Pancreas (tissue), 10 donors: ENCODE data around the gene OR10G7. TPM values are rescaled to one million over a fixed set of nuclear protein-coding genes. Genes with fewer than 3 reads are reported as not detected.
"Not testable (repeated sequence)": the region's sequence is repeated elsewhere in the genome, so short reads cannot be mapped to it uniquely, and the experiment has no call there.

Experiments used
- ATAC-seq, 4 donors: fragments of 200-7000 bp; cut with Tn5 transposase; one replicate each; pipeline versions ENCODE4 v1.8.0 to v1.9.1; 2020; ENCODE audit warnings: mild to moderate bottlenecking in 4 of 4, moderate library complexity in 4 of 4
- DNase-seq, 6 donors: peaks; one replicate each; pipeline ENCODE4 v3.0.0-alpha.2; 2020
- FAIRE-seq: peaks from 2 replicates; lab custom pipeline; 2012; peaks lifted over from hg19 to GRCh38; lab: Jason Lieb, UNC
- H3K27ac ChIP-seq, 4 donors: fragments of 200-600 bp; sonication (generic); 1 replicate in 3 of 4; 2 replicates in 1 of 4; pipeline versions ENCODE4 v1.5.0 to v1.8.0; 2020
- H3K27me3 ChIP-seq, 4 donors: fragments of 200-600 bp; one replicate each; pipeline ENCODE4 v1.8.0; 2021
- H3K36me3 ChIP-seq, 3 donors: fragments of 200-600 bp; sonication (generic) in 1 of 3; one replicate each; pipeline versions ENCODE4 v1.5.0 to v1.8.0; 2020 to 2021
- H3K4me1 ChIP-seq, 3 donors: fragments of 200-600 bp; one replicate each; pipeline ENCODE4 v1.8.0; 2021
- H3K4me3 ChIP-seq, 4 donors: fragments of 200-600 bp; sonication (generic) in 2 of 4; one replicate each; pipeline versions ENCODE4 v1.5.0 to v1.8.0; 2020 to 2021
- H3K9me3 ChIP-seq, 4 donors: fragments of 200-600 bp; one replicate each; pipeline ENCODE4 v1.8.0; 2021
- CTCF ChIP-seq, 4 donors: fragments of 200-600 bp; sonication (generic) in 3 of 4; IDR thresholded peaks; one replicate each; pipeline versions ENCODE4 v1.5.0 to v1.8.0; 2021; ENCODE audit warnings: antibody characterized with exemption in 4 of 4
- WGBS, 2 donors: extraction: QIAGEN DNeasy Blood & Tissue Kit; methylation state at CpG; one replicate each; pipeline ENCODE4 v1.1.7; 2013; 5-methylcytosine and 5-hydroxymethylcytosine counted together
- intact Hi-C, 3 donors: fragments of 100-400 bp; cut with DNase I; formaldehyde crosslinking; loops; one replicate each; pipeline versions ENCODE4 v1.11.1 to v1.14.2; 2022
- polyA plus RNA-seq, 2 donors: library from polyadenylated mRNA; stranded (reverse); fragments of 200-250 nt; gene quantifications; one replicate each; pipeline ENCODE4 v1.2.3, GENCODE V29; 2013
- total RNA-seq, 6 donors: library from RNA; stranded (reverse); fragmentation: NEBNext Ultra II Directional in 4 of 6; extraction: Animal tissue kit (Norgen Biotek cat#: 25700) in 4 of 6; gene quantifications; one replicate each; pipeline versions ENCODE4 v1.2.1 to v1.2.4, GENCODE V29; 2021 to 2023
- donor health status: healthy with polysubstance abuse.
- donor health status: DM: no; HTN: no; CAD: no; lungs with moderate emphysema.
- donor health status: DM: no; HTN: no; CAD: no.
- donor health status: control.
- donor health status: control.
- donor health status: Bipolar disorder and iron deficiency.
- donor health status: DM: yes; HTN: yes; CAD: no.
- donor health status: DM: no; HTN: no; CAD: no.
- donor health status: DM: no; HTN: no; CAD: no.
- donor health status: DM: yes; HTN: yes; CAD: no.

The OR10G7 gene
- total and polyA plus RNA-seq, 8 donors = 0.05 TPM; not detected in 7

- Histone ChIP-seq H3K27ac (no peak overlapping the region), H3K27me3 (no peaks in the 10 kb centered on the region), H3K36me3 (no peaks in the 10 kb centered on the region), H3K4me1 (peaks cover 0 to 6% (median 0%) of the 10 kb centered on the region in 3 donors), H3K4me3 (no peak overlapping the region), H3K9me3 (no peaks in the 10 kb centered on the region)
- no peak for FAIRE-seq
- no peak for ATAC-seq
- no peak for TF ChIP-seq CTCF (IDR thresholded peaks at IDR 0.05)
- 31 to 35% methylated on average over 1 of the region's 1 CpG for WGBS, 2 donors
- DNase-seq = no peak
- intact Hi-C loops = no loop called here
Measured at GRCh38 chr11:124036666-124037065, 4.5 kb downstream of the OR10G7 start.

- ATAC-seq (no peak), FAIRE-seq (peak; percentile 37), DNase-seq (no peak)
- no peaks in the 10 kb centered on the region for H3K9me3 ChIP-seq
- H3K36me3 ChIP-seq = no peaks in the 10 kb centered on the region
- no peaks in the 10 kb centered on the region for H3K4me1 ChIP-seq
- intact Hi-C loops = no loop called here
- TF ChIP-seq CTCF (IDR thresholded peaks at IDR 0.05) = no peak
- no peak within 1 kb of the TSS for H3K4me3 ChIP-seq
- WGBS, 2 donors = 85 to 93% methylated on average over 2 of the region's 2 CpGs
- no peaks in the 10 kb centered on the region for H3K27me3 ChIP-seq
- no peak within 1 kb of the TSS for H3K27ac ChIP-seq
Measured at GRCh38 chr11:124026498-124026897, 14.6 kb downstream of the OR10G7 start, which contains the start of gene OR10G8. Gene OR10G8, plus strand, starts transcription at chr11:124026798. Its CDS starts 2,825 bp downstream, at chr11:124029623.

- H3K4me3 ChIP-seq, H3K36me3 ChIP-seq, H3K27me3 ChIP-seq, H3K4me1 ChIP-seq, H3K9me3 ChIP-seq, intact Hi-C loops, ATAC-seq, FAIRE-seq, H3K27ac ChIP-seq: not testable (repeated sequence)
- DNase-seq = peak in 1 of 6 donors; percentile 11
- 93 to 97% methylated on average over 5 to 7 of the region's 9 CpGs for WGBS, 2 donors
Measured at GRCh38 chr11:124015837-124016236, 25.3 kb downstream of the OR10G7 start.

GRCh38 chr11:124012697-124013096 lies 28.4 kb downstream of the OR10G7 start, which contains the start of gene OR10G4:
Gene OR10G4, plus strand, starts transcription at chr11:124012997. Its CDS starts 2,578 bp downstream, at chr11:124015575.
- FAIRE-seq = no peak
- H3K4me3 ChIP-seq = no peak within 1 kb of the TSS
- no peak within 1 kb of the TSS for H3K27ac ChIP-seq
- no peaks in the 10 kb centered on the region for H3K36me3 ChIP-seq
- no peaks in the 10 kb centered on the region for H3K9me3 ChIP-seq
- intact Hi-C loops = no loop called here
- no peaks in the 10 kb centered on the region for H3K4me1 ChIP-seq
- H3K27me3 ChIP-seq = no peaks in the 10 kb centered on the region
- DNase-seq = no peak
- 88 to 94% methylated on average over 2 of the region's 2 CpGs for WGBS, 2 donors
- no peak for ATAC-seq
- TF ChIP-seq CTCF (IDR thresholded peaks at IDR 0.05) = no peak

GRCh38 chr11:123995119-123995518 lies 46.0 kb downstream of the OR10G7 start, which contains the start of gene OR10G6:
Gene OR10G6, minus strand, starts transcription at chr11:123995161. Its CDS starts 0 bp downstream, at chr11:123995161.
- ATAC-seq = no peak
- Histone ChIP-seq H3K4me1 (no peaks in the 10 kb centered on the region), H3K27ac (no peak within 1 kb of the TSS), H3K9me3 (no peaks in the 10 kb centered on the region), H3K4me3 (no peak within 1 kb of the TSS), H3K27me3 (no peaks in the 10 kb centered on the region), H3K36me3 (no peaks in the 10 kb centered on the region)
- WGBS, 2 donors = 75% methylated on average over 1 of the region's 1 CpG
- FAIRE-seq = no peak
- intact Hi-C loops = no loop called here
- DNase-seq = no peak
- no peak for TF ChIP-seq CTCF (IDR thresholded peaks at IDR 0.05)

Other genes starting within 250 kb of the OR10G7 start
- gene OR6M1, start 235.0 kb downstream of the OR10G7 start, total RNA-seq = not detected
- not detected for gene OR6M1, start 235.0 kb downstream of the OR10G7 start, polyA plus RNA-seq
- gene TMEM225, start 155.7 kb downstream of the OR10G7 start, total RNA-seq = not detected
- gene TMEM225, start 155.7 kb downstream of the OR10G7 start, polyA plus RNA-seq = not detected
- gene OR8D4, start 139.2 kb downstream of the OR10G7 start, total RNA-seq = 1 to 10 TPM in 5 of 6 donors, under 1 TPM in 1; 0.16 to 2.8 (median 1.4) TPM
- gene OR8D4, start 139.2 kb downstream of the OR10G7 start, polyA plus RNA-seq = under 1 TPM in 1 of 2 donors, not detected in 1; 0.19 TPM
- 1 to 10 TPM in 4 of 6 donors, under 1 TPM in 2; 0.13 to 2.4 (median 1.4) TPM for gene OR4D5, start 101.7 kb downstream of the OR10G7 start, total RNA-seq
- not detected for gene OR4D5, start 101.7 kb downstream of the OR10G7 start, polyA plus RNA-seq
- not detected for gene OR6T1, start 97.5 kb downstream of the OR10G7 start, total RNA-seq
- gene OR6T1, start 97.5 kb downstream of the OR10G7 start, polyA plus RNA-seq = not detected
- gene OR10S1, start 63.5 kb downstream of the OR10G7 start, total RNA-seq = not detected
- gene OR10S1, start 63.5 kb downstream of the OR10G7 start, polyA plus RNA-seq = not detected
- gene OR10G6, start 46.2 kb downstream of the OR10G7 start, total RNA-seq = not detected
- not detected for gene OR10G6, start 46.2 kb downstream of the OR10G7 start, polyA plus RNA-seq
- gene OR10G4, start 28.3 kb downstream of the OR10G7 start, total RNA-seq = under 1 TPM; 0.09 to 0.83 (median 0.42) TPM
- under 1 TPM; 0.07 to 0.19 TPM for gene OR10G4, start 28.3 kb downstream of the OR10G7 start, polyA plus RNA-seq
- gene OR10G9, start 18.3 kb downstream of the OR10G7 start, total RNA-seq = under 1 TPM in 5 of 6 donors, not detected in 1; 0.31 to 0.71 (median 0.32) TPM
- gene OR10G9, start 18.3 kb downstream of the OR10G7 start, polyA plus RNA-seq = under 1 TPM in 1 of 2 donors, not detected in 1; 0.12 TPM
- under 1 TPM in 4 of 6 donors, not detected in 2; 0.18 to 0.51 (median 0.24) TPM for gene OR10G8, start 14.5 kb downstream of the OR10G7 start, total RNA-seq
- gene OR10G8, start 14.5 kb downstream of the OR10G7 start, polyA plus RNA-seq = not detected
- gene VWA5A, start 74.1 kb upstream of the OR10G7 start, total RNA-seq = 10 to 100 TPM in 5 of 6 donors, 1 to 10 TPM in 1; 9.6 to 28.7 (median 15.6) TPM
- 10 to 100 TPM; 12.1 to 27.9 TPM for gene VWA5A, start 74.1 kb upstream of the OR10G7 start, polyA plus RNA-seq
- gene OR10D3, start 142.0 kb upstream of the OR10G7 start, total RNA-seq = not detected
- not detected for gene OR10D3, start 142.0 kb upstream of the OR10G7 start, polyA plus RNA-seq
- not detected for gene OR8G1, start 199.8 kb upstream of the OR10G7 start, total RNA-seq
- gene OR8G1, start 199.8 kb upstream of the OR10G7 start, polyA plus RNA-seq = not detected
- gene OR8G5, start 215.1 kb upstream of the OR10G7 start, total RNA-seq = not detected
- under 1 TPM in 1 of 2 donors, not detected in 1; 0.16 TPM for gene OR8G5, start 215.1 kb upstream of the OR10G7 start, polyA plus RNA-seq